K562 (cell line): ENCODE data around the gene ODF4. TPM values are rescaled to one million over a fixed set of nuclear protein-coding genes. Genes with fewer than 3 reads are reported as not detected.
A peak's percentile ranks its signal among the peaks of the same experiment; 100 is the strongest.

Experiments
- ARID2 ChIP-seq: fragments of 450-650 bp; IDR thresholded peaks from 2 replicates; pipeline ENCODE4 v1.6.1; 2017; ENCODE audit warnings: antibody characterized with exemption, mild to moderate bottlenecking
- BRF1 ChIP-seq: IDR thresholded peaks from 3 replicates; pipeline ENCODE4 v1.6.1; 2011; ENCODE audit warnings: borderline replicate concordance, mild to moderate bottlenecking; ENCODE audit not compliant: insufficient read length; ENCODE audit errors: extremely low read depth
- CAMTA2 ChIP-seq: fragments of 250-450 bp; sonication (Bioruptor Pico); conservative IDR thresholded peaks from 2 replicates; pipeline ENCODE4 v1.5.1; 2022
- ELK1 ChIP-seq: sonication (generic); formaldehyde crosslinking; IDR thresholded peaks from 2 replicates; pipeline ENCODE4 v1.8.1; 2022; ENCODE audit warnings: missing genetic modification reagents
- FOXA1 ChIP-seq: fragments of 450-650 bp; IDR thresholded peaks from 2 replicates; pipeline ENCODE4 v1.6.1; 2016; ENCODE audit warnings: mild to moderate bottlenecking, borderline replicate concordance
- HNRNPUL1 ChIP-seq: fragments of 200-400 bp; formaldehyde crosslinking; IDR thresholded peaks from 2 replicates; pipeline ENCODE4 v1.6.1; 2017; ENCODE audit warnings: low read length
- KAT2B ChIP-seq: IDR thresholded peaks from one replicate; pipeline ENCODE4 v1.6.1; 2012; ENCODE audit warnings: low read depth, mild to moderate bottlenecking, control low read depth, inconsistent platforms, low read length, moderate library complexity
- MED1 ChIP-seq: sonication (generic); formaldehyde crosslinking; IDR thresholded peaks from 2 replicates; pipeline ENCODE4 v1.8.1; 2023; ENCODE audit warnings: missing genetic modification reagents, borderline replicate concordance
- NFIC ChIP-seq: fragments of 450-650 bp; IDR thresholded peaks from 2 replicates; pipeline ENCODE4 v1.6.1; 2017; ENCODE audit warnings: mild to moderate bottlenecking, inconsistent platforms
- POLR2H ChIP-seq: IDR thresholded peaks from 2 replicates; pipeline ENCODE4 v1.6.1; 2016; ENCODE audit warnings: missing genetic modification characterization, low read depth, mild to moderate bottlenecking, control low read depth, missing compliant biosample characterization, moderate library complexity
- POU5F1 ChIP-seq: fragments of 150-350 bp; IDR thresholded peaks from 2 replicates; pipeline ENCODE4 v1.6.1; 2014; ENCODE audit warnings: borderline replicate concordance, low read length, low read depth, mild to moderate bottlenecking; ENCODE audit not compliant: partially characterized antibody
- SAFB ChIP-seq: fragments of 200-400 bp; formaldehyde crosslinking; IDR thresholded peaks from 2 replicates; pipeline ENCODE4 v1.6.1; 2017; ENCODE audit warnings: low read depth, low read length, borderline replicate concordance
- SMARCB1 ChIP-seq: IDR thresholded peaks from 2 replicates; pipeline ENCODE4 v1.6.1; 2011; ENCODE audit warnings: improper control_type of control experiment, low read depth; ENCODE audit not compliant: insufficient read length
- SRSF9 ChIP-seq: fragments of 200-400 bp; formaldehyde crosslinking; IDR thresholded peaks from 2 replicates; pipeline ENCODE4 v1.6.1; 2017; ENCODE audit warnings: low read depth, low read length, borderline replicate concordance
- ZNF407 ChIP-seq: fragments of 450-650 bp; IDR thresholded peaks from 2 replicates; pipeline ENCODE4 v1.6.1; 2016; ENCODE audit warnings: low read depth
- ZNF589 ChIP-seq: fragments of 200-800 bp; sonication (Bioruptor generic); IDR thresholded peaks from 2 replicates; pipeline ENCODE4 v1.6.1; 2016; ENCODE audit warnings: low read depth, missing genetic modification characterization, missing compliant biosample characterization
- ZNF695 ChIP-seq: fragments of 450-650 bp; formaldehyde crosslinking; IDR thresholded peaks from 2 replicates; pipeline ENCODE4 v1.4.0; 2020; ENCODE audit warnings: mild to moderate bottlenecking, moderate library complexity
- ZNF75A ChIP-seq: fragments of 450-650 bp; formaldehyde crosslinking; IDR thresholded peaks from 2 replicates; pipeline ENCODE4 v1.4.0; 2020; ENCODE audit warnings: mild to moderate bottlenecking
- polyA plus RNA-seq, 8 experiments: library from polyadenylated mRNA; depleted of rRNA in 4 of 8; stranded (reverse) in 5 of 8; unstranded in 3 of 8; fragments of >200 nt; fragmentation: Nextera tagmentation in 2 of 8; fragmentation: Illumina TruSeq in 1 of 8; extraction: Ambion mirVana in 2 of 8; extraction: Trizol in 1 of 8; gene quantifications; 2 replicates each; pipeline versions ENCODE4 v1.2.1 to v1.2.3, GENCODE V29; 2011 to 2014; ENCODE audit warnings: inconsistent platforms in 1 of 8, missing spikeins in 1 of 8
- total RNA-seq, 7 experiments: library from RNA; depleted of rRNA in 6 of 7; stranded (reverse); fragments of >200 nt in 6 of 7; fragmentation: Illumina TruSeq in 2 of 7; extraction: Trizol in 2 of 7; gene quantifications; 2 replicates each; pipeline versions ENCODE4 v1.2.1 to v1.2.3, GENCODE V29; 2011 to 2021; ENCODE audit warnings: low replicate concordance in 1 of 7
- TF ChIP-seq, protein P1 (sequence below): fragments of 250-450 bp; sonication (Bioruptor Pico); IDR thresholded peaks from 2 replicates; pipeline ENCODE4 v1.8.0; 2021; ENCODE audit warnings: moderate library complexity, mild to moderate bottlenecking, inconsistent platforms

ODF4 gene
- total and polyA plus RNA-seq, 9 of the 15 experiments (the other 6 are each of a cell fraction or from before 2014, with no cell fraction given), result not detected

- TF ChIP-seq BRF1, result no peak
- TF ChIP-seq ZNF407, result peak; percentile 62
- peak; percentile 85 for TF ChIP-seq SAFB
- no peak for TF ChIP-seq CAMTA2
- TF ChIP-seq ELK1, result no peak
- TF ChIP-seq ZNF589 (CRISPR knock-in tag), result 0 out of 2 replicates have a peak, but pooled peaks have one; percentile 46
- TF ChIP-seq HNRNPUL1, result no peak
- TF ChIP-seq, protein P1, sequence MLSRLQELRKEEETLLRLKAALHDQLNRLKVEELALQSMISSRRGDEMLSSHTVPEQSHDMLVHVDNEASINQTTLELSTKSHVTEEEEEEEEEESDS (CRISPR knock-in tag), result no peak
- TF ChIP-seq FOXA1, result no peak
- TF ChIP-seq NFIC, result no peak; the same call in 1 of the 2 replicates
- no peak for TF ChIP-seq POU5F1
- no peak for TF ChIP-seq KAT2B
- no peak for TF ChIP-seq ZNF695 (CRISPR knock-in tag)
- no peak for TF ChIP-seq ARID2
- TF ChIP-seq POLR2H (tag), result peak; percentile 91; the same call in 1 of the 2 replicates
- no peak for TF ChIP-seq SRSF9
- no peak for TF ChIP-seq SMARCB1
- TF ChIP-seq MED1, result no peak
- TF ChIP-seq ZNF75A (CRISPR knock-in tag), result no peak
These were observed 43.6 kb downstream of the ODF4 start, which contains the start of gene RPL26 (continued) for GRCh38 chr17:8383143-8383822.
